ENCODE data around the gene CNTNAP3.
"Not testable (repeated sequence)": the region's sequence is repeated elsewhere in the genome, so short reads cannot be mapped to it uniquely, and the experiment has no call there.

- not testable (repeated sequence) for TF ChIP-seq EZH2 (IDR thresholded peaks at IDR 0.05; ENCODE audit: insufficient read depth, low read length); CTCF (IDR thresholded peaks at IDR 0.05; ENCODE audit: insufficient read depth, low read depth, low read length)
These were observed 225.0 kb downstream of the CNTNAP3 start for GRCh38 chr9:39062966-39063365.

Data from astrocyte (in vitro differentiated cells and primary cell).